Esophagus squamous epithelium (tissue), 4 donors: ENCODE measurements around the gene SULT1E1.

Experiments used
- POLR2A ChIP-seq, 4 donors: fragments of 450-650 bp; IDR thresholded peaks; one replicate each; pipeline ENCODE4 v1.6.1; 2017; ENCODE audit warnings: antibody characterized with exemption in 4 of 4, mild to moderate bottlenecking in 4 of 4, moderate library complexity in 3 of 4
- TF ChIP-seq, protein P1 (sequence below), 6 experiments: fragments of 450-650 bp in 4 of 6; fragments of 200-600 bp in 2 of 6; sonication (generic) in 2 of 6; IDR thresholded peaks; one replicate each; pipeline ENCODE4 v1.5.1; 2016 to 2019; ENCODE audit warnings: antibody characterized with exemption in 6 of 6, mild to moderate bottlenecking in 4 of 6, moderate library complexity in 4 of 6

- TF ChIP-seq, protein P1, sequence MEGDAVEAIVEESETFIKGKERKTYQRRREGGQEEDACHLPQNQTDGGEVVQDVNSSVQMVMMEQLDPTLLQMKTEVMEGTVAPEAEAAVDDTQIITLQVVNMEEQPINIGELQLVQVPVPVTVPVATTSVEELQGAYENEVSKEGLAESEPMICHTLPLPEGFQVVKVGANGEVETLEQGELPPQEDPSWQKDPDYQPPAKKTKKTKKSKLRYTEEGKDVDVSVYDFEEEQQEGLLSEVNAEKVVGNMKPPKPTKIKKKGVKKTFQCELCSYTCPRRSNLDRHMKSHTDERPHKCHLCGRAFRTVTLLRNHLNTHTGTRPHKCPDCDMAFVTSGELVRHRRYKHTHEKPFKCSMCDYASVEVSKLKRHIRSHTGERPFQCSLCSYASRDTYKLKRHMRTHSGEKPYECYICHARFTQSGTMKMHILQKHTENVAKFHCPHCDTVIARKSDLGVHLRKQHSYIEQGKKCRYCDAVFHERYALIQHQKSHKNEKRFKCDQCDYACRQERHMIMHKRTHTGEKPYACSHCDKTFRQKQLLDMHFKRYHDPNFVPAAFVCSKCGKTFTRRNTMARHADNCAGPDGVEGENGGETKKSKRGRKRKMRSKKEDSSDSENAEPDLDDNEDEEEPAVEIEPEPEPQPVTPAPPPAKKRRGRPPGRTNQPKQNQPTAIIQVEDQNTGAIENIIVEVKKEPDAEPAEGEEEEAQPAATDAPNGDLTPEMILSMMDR (IDR thresholded peaks at IDR 0.05) = no peak
- TF ChIP-seq POLR2A (IDR thresholded peaks at IDR 0.05) = no peak
Observed at GRCh38 chr4:69875576-69875975, 15.6 kb upstream of the SULT1E1 start.
